Central memory CD8-positive, alpha-beta T cell (primary cell): ENCODE results near the gene PCBP3.
"Not testable (repeated sequence)": the region's sequence is repeated elsewhere in the genome, so short reads cannot be mapped to it uniquely, and the experiment has no call there.

Experiments used
- ATAC-seq: fragments of 150-1000 bp; cut with Tn5 transposase; replicated peaks from 2 replicates; pipeline ENCODE4 v1.10.0; 2022; ENCODE audit warnings: mild to moderate bottlenecking, moderate FRiP score, moderate number of reproducible peaks; ENCODE audit not compliant: poor library complexity, severe bottlenecking; ENCODE audit errors: extremely low read depth
- DNase-seq, 2 donors: peaks; one replicate each; pipeline ENCODE4 v3.0.0; 2021; ENCODE audit warnings: low spot score in 2 of 2
- H3K27ac Mint-ChIP-seq: one replicate; pipeline ENCODE4 v1.8.0; 2022; ENCODE audit warnings: low read depth, mild to moderate bottlenecking, moderate library complexity, mixed read lengths
- H3K27me3 Mint-ChIP-seq: one replicate; pipeline ENCODE4 v1.8.0; 2022; ENCODE audit warnings: mixed read lengths
- H3K36me3 Mint-ChIP-seq: one replicate; pipeline ENCODE4 v1.8.0; 2022; ENCODE audit warnings: mild to moderate bottlenecking, moderate library complexity, mixed read lengths; ENCODE audit not compliant: insufficient read depth
- H3K4me1 Mint-ChIP-seq: one replicate; pipeline ENCODE4 v1.8.0; 2022; ENCODE audit warnings: mixed read lengths
- H3K4me3 Mint-ChIP-seq: one replicate; pipeline ENCODE4 v1.8.0; 2022; ENCODE audit warnings: mild to moderate bottlenecking, moderate library complexity, mixed read lengths
- H3K9me3 Mint-ChIP-seq: one replicate; pipeline ENCODE4 v1.8.0; 2022; ENCODE audit warnings: mixed read lengths

PCBP3 gene

GRCh38 chr21:45893740-45894449, 250.4 kb downstream of the PCBP3 start:
- no peak for DNase-seq
- ATAC-seq = no peak
- Mint-ChIP-seq H3K4me1 (peaks cover 41% of the 10 kb centered on the region), H3K27me3 (no peaks in the 10 kb centered on the region), H3K36me3 (no peaks in the 10 kb centered on the region), H3K9me3 (no peaks in the 10 kb centered on the region), H3K4me3 (no peak overlapping the region), H3K27ac (no peak overlapping the region)

GRCh38 chr21:45894450-45894825, 250.9 kb downstream of the PCBP3 start:
- ATAC-seq = no peak
- no peak overlapping the region for H3K27ac Mint-ChIP-seq
- H3K9me3 Mint-ChIP-seq = no peaks in the 10 kb centered on the region
- no peak for DNase-seq
- H3K36me3 Mint-ChIP-seq = no peaks in the 10 kb centered on the region
- peaks cover 38% of the 10 kb centered on the region for H3K4me1 Mint-ChIP-seq
- H3K4me3 Mint-ChIP-seq = no peak overlapping the region
- H3K27me3 Mint-ChIP-seq = no peaks in the 10 kb centered on the region

- ATAC-seq (no peak), DNase-seq (no peak)
- H3K4me3 Mint-ChIP-seq = no peak overlapping the region
- no peaks in the 10 kb centered on the region for H3K9me3 Mint-ChIP-seq
- H3K36me3 Mint-ChIP-seq = no peaks in the 10 kb centered on the region
- H3K27me3 Mint-ChIP-seq = no peaks in the 10 kb centered on the region
- peaks cover 31% of the 10 kb centered on the region for H3K4me1 Mint-ChIP-seq
- H3K27ac Mint-ChIP-seq = no peak overlapping the region
These were observed 251.6 kb downstream of the PCBP3 start for GRCh38 chr21:45894906-45895777.

- Mint-ChIP-seq H3K27me3 (no peaks in the 10 kb centered on the region), H3K4me3 (no peak overlapping the region), H3K4me1 (peaks cover 23% of the 10 kb centered on the region), H3K9me3 (no peaks in the 10 kb centered on the region), H3K27ac (no peak overlapping the region), H3K36me3 (no peaks in the 10 kb centered on the region)
- DNase-seq (no peak), ATAC-seq (no peak)
These were observed 252.3 kb downstream of the PCBP3 start for GRCh38 chr21:45895778-45896370.

DNA sequence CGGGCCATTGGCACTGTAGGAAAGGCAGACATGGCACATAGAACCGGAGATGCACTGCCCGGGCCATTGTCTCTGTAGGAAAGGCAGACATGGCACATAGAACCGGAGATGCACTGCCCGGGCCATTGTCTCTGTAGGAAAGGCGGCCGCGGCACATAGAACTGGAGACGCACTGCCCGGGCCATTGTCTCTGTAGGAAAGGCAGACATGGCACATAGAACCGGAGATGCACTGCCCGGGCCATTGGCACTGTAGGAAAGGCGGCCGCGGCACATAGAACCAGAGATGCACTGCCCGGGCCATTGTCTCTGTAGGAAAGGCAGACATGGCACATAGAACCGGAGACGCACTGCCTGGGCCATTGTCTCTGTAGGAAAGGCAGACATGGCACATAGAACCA, 252.9 kb downstream of the PCBP3 start:
- not testable (repeated sequence) for H3K36me3 Mint-ChIP-seq, ATAC-seq, H3K27ac Mint-ChIP-seq

DNA sequence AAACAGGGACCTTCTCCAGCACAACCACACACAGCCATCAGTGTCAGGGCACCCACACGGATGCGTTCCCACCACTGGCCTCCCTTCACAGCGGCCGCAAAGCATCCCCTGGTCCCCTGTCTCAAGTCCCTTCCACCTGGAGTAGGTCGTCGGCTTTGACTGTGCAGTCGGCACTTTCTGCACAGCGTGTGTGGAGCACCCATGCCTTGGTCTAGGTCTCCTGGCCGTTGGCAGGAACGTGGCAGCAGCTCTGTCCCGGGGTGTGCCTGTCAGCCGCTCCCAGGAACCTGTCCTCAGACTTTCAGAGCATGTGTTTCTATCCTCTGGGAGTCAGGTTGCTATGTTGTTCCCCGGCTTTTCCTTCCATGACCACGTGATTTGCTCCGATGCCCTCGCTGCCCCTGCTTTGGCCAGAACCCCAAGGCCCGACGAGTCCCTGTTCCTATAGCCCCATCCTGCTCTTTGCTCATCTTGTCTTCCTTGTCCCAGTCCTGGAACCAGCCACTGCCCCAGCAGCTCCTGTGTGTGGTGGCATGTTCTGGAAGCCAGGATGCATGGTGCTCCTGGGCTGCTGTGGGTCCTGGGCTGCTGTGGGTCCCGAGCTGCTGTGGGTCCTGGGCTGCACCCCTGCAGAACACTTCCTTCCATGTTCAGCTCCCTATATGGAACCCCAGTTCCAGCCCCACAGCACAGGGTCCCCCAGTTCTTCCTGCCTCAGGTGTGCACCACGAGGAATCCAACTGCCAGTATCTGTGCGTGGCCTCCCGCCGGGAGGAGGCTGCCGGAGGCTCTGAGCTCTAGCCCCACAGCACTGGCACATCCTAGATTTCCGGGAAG, 253.9 kb downstream of the PCBP3 start:
- no peaks in the 10 kb centered on the region for H3K9me3 Mint-ChIP-seq
- peak overlapping the region; percentile 51 for H3K27ac Mint-ChIP-seq
- no peaks in the 10 kb centered on the region for H3K36me3 Mint-ChIP-seq
- DNase-seq = no peak
- no peak overlapping the region for H3K4me3 Mint-ChIP-seq
- ATAC-seq = no peak
- H3K4me1 Mint-ChIP-seq = peaks cover 8% of the 10 kb centered on the region
- H3K27me3 Mint-ChIP-seq = no peaks in the 10 kb centered on the region

More for the DNA sequence above, 252.9 kb downstream of the PCBP3 start:
- H3K4me1 Mint-ChIP-seq = peaks cover 18% of the 10 kb centered on the region
- H3K9me3 Mint-ChIP-seq, DNase-seq, H3K4me3 Mint-ChIP-seq, H3K27me3 Mint-ChIP-seq: not testable (repeated sequence)

- no peak for ATAC-seq
- Mint-ChIP-seq H3K4me3 (no peak overlapping the region), H3K9me3 (no peaks in the 10 kb centered on the region), H3K4me1 (peaks cover 4% of the 10 kb centered on the region), H3K36me3 (no peaks in the 10 kb centered on the region), H3K27ac (peak overlapping the region; percentile 51), H3K27me3 (no peaks in the 10 kb centered on the region)
- no peak for DNase-seq
These were observed 254.5 kb downstream of the PCBP3 start for GRCh38 chr21:45898028-45898350.

DNA sequence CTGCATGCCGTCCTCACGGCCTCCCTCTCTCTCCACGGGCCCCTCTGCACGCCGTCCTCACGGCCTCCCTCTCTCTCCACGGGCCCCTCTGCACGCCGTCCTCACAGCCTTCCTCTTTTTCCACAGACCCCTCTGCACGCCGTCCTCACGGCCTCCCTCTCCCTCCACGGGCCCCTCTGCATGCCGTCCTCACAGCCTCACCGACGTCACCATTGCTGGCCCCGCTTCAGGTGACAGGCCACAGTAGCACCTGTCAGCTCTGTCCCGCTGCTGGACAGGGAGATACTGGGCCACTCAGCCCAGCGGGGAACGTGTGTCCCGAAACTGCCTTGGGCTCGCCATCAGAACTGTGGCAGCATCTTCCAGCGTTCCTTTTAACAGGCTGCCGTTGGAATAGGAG, 255.3 kb downstream of the PCBP3 start:
- no peaks in the 10 kb centered on the region for H3K27me3 Mint-ChIP-seq
- H3K27ac Mint-ChIP-seq = no peak overlapping the region
- DNase-seq = no peak
- no peaks in the 10 kb centered on the region for H3K4me1 Mint-ChIP-seq
- H3K9me3 Mint-ChIP-seq = no peaks in the 10 kb centered on the region
- no peak overlapping the region for H3K4me3 Mint-ChIP-seq
- ATAC-seq = no peak
- no peaks in the 10 kb centered on the region for H3K36me3 Mint-ChIP-seq

- Mint-ChIP-seq H3K36me3 (no peaks in the 10 kb centered on the region), H3K27ac (no peak overlapping the region), H3K4me3 (no peak overlapping the region), H3K27me3 (no peaks in the 10 kb centered on the region), H3K9me3 (no peaks in the 10 kb centered on the region), H3K4me1 (no peaks in the 10 kb centered on the region)
- DNase-seq (no peak), ATAC-seq (no peak)
These were observed 255.9 kb downstream of the PCBP3 start for GRCh38 chr21:45899317-45900033.

DNA sequence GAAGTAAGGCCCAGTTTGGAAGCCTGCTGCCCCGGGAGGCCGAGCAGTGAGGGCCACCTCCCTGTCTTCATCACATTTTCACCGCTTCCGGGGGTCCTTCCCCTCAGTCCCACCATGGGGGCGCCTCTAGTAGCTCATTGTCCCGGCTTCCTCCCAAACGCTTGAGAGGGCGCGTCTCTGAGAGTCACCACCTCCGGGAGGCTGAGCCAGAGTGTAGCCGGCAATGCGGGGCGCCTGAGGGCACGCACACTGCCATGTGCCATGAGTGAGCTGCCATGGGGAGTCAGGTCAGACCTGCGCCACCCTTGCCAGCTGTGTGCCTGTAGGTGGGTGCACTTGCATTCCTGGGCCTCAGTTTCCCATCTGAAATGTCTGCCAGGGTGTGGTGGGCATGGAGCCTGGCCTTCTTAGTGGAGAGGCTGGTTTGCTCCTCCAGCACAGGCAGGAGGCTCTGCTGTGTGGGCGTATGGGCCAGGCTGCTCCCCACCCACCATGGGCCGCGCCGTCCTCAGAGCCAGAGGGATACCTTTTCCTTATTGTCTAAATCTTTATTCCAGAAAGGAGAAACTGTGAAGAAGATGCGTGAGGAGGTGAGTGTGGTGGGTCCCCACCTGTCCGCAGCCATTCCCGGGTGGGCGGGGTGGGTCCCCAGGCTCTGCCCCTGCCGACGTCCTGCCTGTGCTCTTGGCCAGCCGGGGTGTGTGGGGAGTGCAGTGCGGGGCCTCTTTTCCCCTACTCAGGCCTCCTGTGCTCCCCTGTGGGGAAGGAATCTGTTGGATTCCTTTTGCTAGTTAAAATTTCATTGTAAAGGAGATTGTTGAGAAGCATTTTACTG, 256.7 kb downstream of the PCBP3 start:
- ATAC-seq (no peak), DNase-seq (no peak)
- Mint-ChIP-seq H3K27me3 (no peaks in the 10 kb centered on the region), H3K9me3 (no peaks in the 10 kb centered on the region), H3K27ac (no peak overlapping the region), H3K4me3 (no peak overlapping the region), H3K36me3 (no peaks in the 10 kb centered on the region), H3K4me1 (no peaks in the 10 kb centered on the region)

DNA sequence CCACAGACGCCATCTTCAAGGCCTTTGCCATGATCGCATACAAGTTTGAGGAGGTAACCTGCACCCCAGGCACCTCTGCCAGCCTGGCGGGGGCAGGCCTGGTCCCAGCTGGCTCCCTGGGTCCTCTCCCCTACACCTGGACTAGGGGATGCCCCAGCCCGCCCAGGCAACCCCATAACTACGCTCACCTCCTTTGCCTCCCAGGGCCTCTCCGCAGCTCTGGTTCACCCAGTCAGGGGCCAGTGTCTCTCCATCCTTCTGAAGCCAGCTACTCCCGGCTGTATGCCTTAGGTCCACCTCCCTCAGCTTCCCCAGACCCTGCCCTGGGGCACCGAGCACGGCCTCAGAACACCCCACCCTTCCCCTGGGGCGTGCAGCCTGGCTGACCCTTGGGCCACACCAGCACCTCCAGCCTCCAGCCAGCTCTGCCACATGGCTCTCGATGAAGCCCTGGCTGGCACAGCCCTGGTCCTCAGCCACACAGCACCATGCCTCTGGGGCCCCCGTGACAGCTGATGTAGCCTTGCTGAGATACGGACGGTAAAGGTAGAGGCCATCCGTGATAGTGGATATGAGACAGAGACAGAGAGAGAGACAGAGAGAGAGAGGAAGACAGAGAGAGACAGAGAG, 257.7 kb downstream of the PCBP3 start:
- no peaks in the 10 kb centered on the region for H3K36me3 Mint-ChIP-seq
- no peak for ATAC-seq
- no peak overlapping the region for H3K27ac Mint-ChIP-seq

More for the DNA sequence above, 257.7 kb downstream of the PCBP3 start:
- H3K27me3 Mint-ChIP-seq = no peaks in the 10 kb centered on the region
- H3K4me1 Mint-ChIP-seq = no peaks in the 10 kb centered on the region
- DNase-seq = no peak
- H3K4me3 Mint-ChIP-seq = no peak overlapping the region
- H3K9me3 Mint-ChIP-seq = no peaks in the 10 kb centered on the region
